Activated CD8-positive, alpha-beta memory T cell treated with anti-CD3 and anti-CD28 coated beads, Interleukin-2, amount 10 ng/mL, durations not matched to agents 7 days and 5 days (primary cell): Measurements from ENCODE around the gene C4orf50. TPM values are rescaled to one million over a fixed set of nuclear protein-coding genes. Genes with fewer than 3 reads are reported as not detected.

Experiments
- ATAC-seq: fragments of 150-1000 bp; cut with Tn5 transposase; one replicate; pipeline ENCODE4 v1.10.0; 2021; ENCODE audit warnings: moderate library complexity
- CTCF ChIA-PET: fragments of 350-600 bp; sonication (Branson Sonifier 250); formaldehyde crosslinking; loops from one replicate; lab custom pipeline; 2021; ENCODE audit warnings: antibody characterized with exemption; lab: Charles Lee
- DNase-seq: peaks from one replicate; pipeline ENCODE4 v3.0.0-alpha.2; 2020
- H3K27ac Mint-ChIP-seq: one replicate; pipeline ENCODE4 v1.8.0; 2021; ENCODE audit warnings: mild to moderate bottlenecking, mixed read lengths
- H3K27me3 Mint-ChIP-seq: one replicate; pipeline ENCODE4 v1.8.0; 2021; ENCODE audit warnings: mixed read lengths
- H3K36me3 Mint-ChIP-seq: one replicate; pipeline ENCODE4 v1.8.0; 2021; ENCODE audit warnings: mild to moderate bottlenecking, mixed read lengths
- H3K4me1 Mint-ChIP-seq: one replicate; pipeline ENCODE4 v1.8.0; 2021; ENCODE audit warnings: mixed read lengths
- H3K4me3 Mint-ChIP-seq: one replicate; pipeline ENCODE4 v1.8.0; 2021; ENCODE audit warnings: mild to moderate bottlenecking, moderate library complexity, mixed read lengths
- H3K9me3 Mint-ChIP-seq: one replicate; pipeline ENCODE4 v1.8.0; 2022; ENCODE audit warnings: low read depth, mixed read lengths
- total RNA-seq, 2 experiments: library from RNA; stranded (reverse); gene quantifications; one replicate each; pipeline ENCODE4 v1.2.3, GENCODE V29; 2021

The C4orf50 gene
- total RNA-seq, 2 experiments from 2014 or later = 0.82 to 1.1 TPM

GRCh38 chr4:5974321-5974720, 43.9 kb downstream of the C4orf50 start:
- no peaks in the 10 kb centered on the region for H3K4me1 Mint-ChIP-seq
- no peak for DNase-seq
- H3K36me3 Mint-ChIP-seq = no peaks in the 10 kb centered on the region
- peaks cover 16% of the 10 kb centered on the region for H3K27me3 Mint-ChIP-seq
- no peak overlapping the region for H3K4me3 Mint-ChIP-seq
- H3K27ac Mint-ChIP-seq = no peak overlapping the region
- CTCF ChIA-PET = no interaction called here
- H3K9me3 Mint-ChIP-seq = no peaks in the 10 kb centered on the region
- ATAC-seq = no peak

DNA sequence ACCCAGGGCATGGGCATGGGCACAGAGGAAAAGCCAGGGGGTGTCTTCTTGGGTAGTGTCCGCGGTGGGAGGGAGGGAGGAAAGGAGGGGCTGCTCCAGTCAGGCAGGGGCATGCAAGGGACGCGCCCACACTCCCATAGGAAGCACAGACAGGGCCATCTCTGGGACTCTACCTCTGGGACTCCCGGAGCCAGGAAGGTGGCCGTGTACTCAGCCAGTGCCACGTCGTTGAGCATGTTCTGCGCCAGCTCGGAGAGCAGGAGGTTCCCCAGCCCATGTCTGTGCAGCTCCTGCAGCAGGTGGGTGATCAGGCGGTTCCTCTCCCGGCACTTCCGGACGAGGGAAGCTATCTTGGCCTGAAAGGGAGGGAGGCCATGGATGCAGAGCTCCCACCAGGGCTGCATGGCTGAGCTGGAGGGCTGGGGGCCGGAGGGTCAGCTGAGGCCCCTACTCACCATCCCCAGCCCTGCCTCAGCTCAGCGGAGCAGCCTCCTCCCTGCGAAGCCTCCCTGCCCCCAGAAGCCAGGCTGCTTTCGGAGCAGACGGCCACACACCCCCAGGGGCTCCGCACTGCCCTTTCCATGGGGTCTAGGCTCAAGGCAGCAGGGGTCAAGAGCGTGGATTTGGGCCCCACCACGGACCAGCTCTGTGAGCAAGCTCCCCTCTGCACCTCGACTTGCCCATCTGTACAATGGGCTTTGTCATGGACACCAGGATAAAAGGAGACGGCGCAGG, 44.6 kb downstream of the C4orf50 start:
- Mint-ChIP-seq H3K4me1 (no peaks in the 10 kb centered on the region), H3K27ac (no peak overlapping the region), H3K9me3 (no peaks in the 10 kb centered on the region), H3K27me3 (peaks cover 9% of the 10 kb centered on the region), H3K4me3 (no peak overlapping the region), H3K36me3 (no peaks in the 10 kb centered on the region)
- DNase-seq (no peak), ATAC-seq (no peak)
- CTCF ChIA-PET = interaction anchor here (1.4 kb wide), 1 partner anchor 151 kb away, joined by 3 read pairs; no protein-coding TSS in a partner anchor

GRCh38 chr4:5973033-5973432, 45.2 kb downstream of the C4orf50 start:
- Mint-ChIP-seq H3K27ac (no peak overlapping the region), H3K9me3 (no peaks in the 10 kb centered on the region), H3K36me3 (no peaks in the 10 kb centered on the region), H3K27me3 (peaks cover 6% of the 10 kb centered on the region), H3K4me1 (no peaks in the 10 kb centered on the region), H3K4me3 (no peak overlapping the region)
- no peak for ATAC-seq
- CTCF ChIA-PET = interaction anchor here (1.4 kb wide), 1 partner anchor 151 kb away, joined by 3 read pairs; no protein-coding TSS in a partner anchor
- no peak for DNase-seq

- CTCF ChIA-PET = interaction anchor here (1.4 kb wide), 1 partner anchor 150 kb away, joined by 3 read pairs; no protein-coding TSS in a partner anchor
Measured at GRCh38 chr4:5972571-5972970, 45.7 kb downstream of the C4orf50 start.

DNA sequence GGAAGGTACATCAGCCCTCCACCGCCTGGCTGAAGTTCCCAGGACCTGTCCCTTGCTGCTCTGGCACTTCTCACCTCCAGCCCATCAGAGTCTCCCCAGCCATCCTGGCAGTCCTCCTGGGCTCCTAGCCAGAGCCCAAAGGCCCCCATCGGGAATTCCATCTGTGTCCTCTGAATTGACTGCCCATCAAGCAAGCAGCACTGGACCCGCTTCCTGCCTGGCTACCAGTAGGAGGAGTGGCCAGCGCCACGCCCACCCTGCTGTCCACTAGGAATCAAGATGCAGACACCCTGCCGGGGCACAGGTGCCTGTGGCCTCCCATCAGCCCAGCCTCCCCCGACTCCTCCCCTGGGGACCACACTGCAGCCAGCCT, 47.2 kb downstream of the C4orf50 start:
- no peak for DNase-seq
- Mint-ChIP-seq H3K4me1 (no peaks in the 10 kb centered on the region), H3K27me3 (no peaks in the 10 kb centered on the region), H3K27ac (no peak overlapping the region), H3K9me3 (no peaks in the 10 kb centered on the region), H3K36me3 (no peaks in the 10 kb centered on the region), H3K4me3 (no peak overlapping the region)
- no peak for ATAC-seq
- CTCF ChIA-PET = no interaction called here

More at GRCh38 chr4:5972571-5972970, 45.7 kb downstream of the C4orf50 start:
- Mint-ChIP-seq H3K27me3 (peaks cover under 1% of the 10 kb centered on the region), H3K27ac (no peak overlapping the region), H3K4me1 (no peaks in the 10 kb centered on the region), H3K9me3 (no peaks in the 10 kb centered on the region), H3K4me3 (no peak overlapping the region), H3K36me3 (no peaks in the 10 kb centered on the region)
- no peak for DNase-seq
- no peak for ATAC-seq

GRCh38 chr4:5970381-5971077, 47.7 kb downstream of the C4orf50 start:
- Mint-ChIP-seq H3K9me3 (no peaks in the 10 kb centered on the region), H3K4me3 (no peak overlapping the region), H3K4me1 (no peaks in the 10 kb centered on the region), H3K27ac (no peak overlapping the region), H3K27me3 (no peaks in the 10 kb centered on the region), H3K36me3 (no peaks in the 10 kb centered on the region)
- no peak for DNase-seq
- ATAC-seq = no peak
- CTCF ChIA-PET = no interaction called here

- ATAC-seq = no peak
- Mint-ChIP-seq H3K9me3 (no peaks in the 10 kb centered on the region), H3K36me3 (no peaks in the 10 kb centered on the region), H3K4me3 (no peak overlapping the region), H3K27me3 (peaks cover 1% of the 10 kb centered on the region), H3K4me1 (no peaks in the 10 kb centered on the region), H3K27ac (no peak overlapping the region)
- CTCF ChIA-PET = no interaction called here
- DNase-seq = no peak
Measured at GRCh38 chr4:5969777-5970176, 48.5 kb downstream of the C4orf50 start.

DNA sequence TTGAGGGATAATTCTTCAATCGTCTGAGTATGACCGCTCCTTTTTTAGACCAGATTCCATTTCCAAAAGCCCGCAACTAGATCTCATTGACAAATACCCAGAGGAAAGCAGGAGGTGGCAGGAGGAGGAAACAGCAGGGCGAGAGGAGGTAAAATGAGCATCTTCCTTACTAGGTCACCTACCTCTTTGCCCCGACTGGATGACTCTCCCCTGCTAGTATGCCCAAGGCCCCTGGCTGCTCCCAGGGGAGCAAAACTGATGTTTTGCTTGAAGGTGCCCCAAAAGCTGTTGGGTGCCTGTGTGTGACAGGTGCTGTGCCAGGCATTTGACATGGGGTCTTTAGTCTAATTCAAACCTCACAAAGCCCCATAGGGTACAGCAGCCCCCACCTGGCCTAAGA, 48.9 kb downstream of the C4orf50 start:
- no peaks in the 10 kb centered on the region for H3K36me3 Mint-ChIP-seq
- ATAC-seq (no peak), DNase-seq (no peak)
- H3K9me3 Mint-ChIP-seq = no peaks in the 10 kb centered on the region
- CTCF ChIA-PET = no interaction called here
- peaks cover 3% of the 10 kb centered on the region for H3K27me3 Mint-ChIP-seq
- no peaks in the 10 kb centered on the region for H3K4me1 Mint-ChIP-seq
- H3K4me3 Mint-ChIP-seq = no peak overlapping the region
- H3K27ac Mint-ChIP-seq = no peak overlapping the region

DNA sequence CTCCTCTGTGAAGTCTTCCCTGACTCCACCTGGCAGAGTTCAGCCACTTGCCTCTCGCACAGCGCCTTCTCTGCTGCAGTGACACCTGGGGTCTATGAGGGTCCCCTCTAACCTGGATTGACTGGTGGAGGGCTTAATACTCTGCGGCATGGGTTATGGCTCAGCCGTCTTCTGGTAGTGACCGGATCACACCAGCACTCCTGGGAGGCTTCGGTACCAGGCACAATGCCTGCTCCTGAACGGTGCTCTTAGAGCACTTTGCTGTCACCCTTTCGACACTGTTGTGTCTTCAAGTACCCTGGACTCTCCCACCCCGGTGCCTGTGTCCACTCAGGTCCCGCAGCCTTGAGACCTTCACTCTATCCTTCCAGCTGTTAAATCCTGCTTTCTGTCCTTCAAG, 50.0 kb downstream of the C4orf50 start:
- Mint-ChIP-seq H3K27me3 (peaks cover 10% of the 10 kb centered on the region), H3K9me3 (no peaks in the 10 kb centered on the region), H3K4me1 (no peaks in the 10 kb centered on the region), H3K36me3 (no peaks in the 10 kb centered on the region), H3K27ac (no peak overlapping the region), H3K4me3 (no peak overlapping the region)
- no peak for ATAC-seq
- CTCF ChIA-PET = no interaction called here
- DNase-seq = no peak

- DNase-seq = no peak
- Mint-ChIP-seq H3K4me1 (no peaks in the 10 kb centered on the region), H3K36me3 (no peaks in the 10 kb centered on the region), H3K4me3 (no peak overlapping the region), H3K27me3 (peaks cover 10% of the 10 kb centered on the region), H3K27ac (no peak overlapping the region), H3K9me3 (no peaks in the 10 kb centered on the region)
- CTCF ChIA-PET = no interaction called here
- no peak for ATAC-seq
Measured at GRCh38 chr4:5967783-5968182, 50.4 kb downstream of the C4orf50 start.

DNA sequence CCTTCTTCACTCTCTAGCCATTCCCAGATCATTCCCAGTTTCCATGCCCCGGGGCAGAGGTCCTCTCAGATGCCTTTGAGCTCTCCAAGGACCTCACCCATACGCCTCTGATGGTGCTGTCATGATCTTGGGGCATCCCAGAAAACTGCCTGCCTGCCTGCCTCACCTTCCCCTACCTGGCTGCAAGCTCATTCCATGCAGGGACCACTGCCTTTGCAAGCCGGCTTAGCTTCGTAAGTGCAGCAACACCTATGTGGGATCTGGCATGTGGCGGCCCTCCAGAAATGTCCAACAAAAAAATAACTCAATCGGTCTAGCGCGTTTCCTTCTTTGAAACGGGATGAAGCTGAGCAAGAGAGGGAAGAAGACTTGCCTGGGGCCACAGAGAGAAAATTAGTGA, 53.0 kb downstream of the C4orf50 start:
- CTCF ChIA-PET = no interaction called here
- H3K27me3 Mint-ChIP-seq = peaks cover 10% of the 10 kb centered on the region

DNA sequence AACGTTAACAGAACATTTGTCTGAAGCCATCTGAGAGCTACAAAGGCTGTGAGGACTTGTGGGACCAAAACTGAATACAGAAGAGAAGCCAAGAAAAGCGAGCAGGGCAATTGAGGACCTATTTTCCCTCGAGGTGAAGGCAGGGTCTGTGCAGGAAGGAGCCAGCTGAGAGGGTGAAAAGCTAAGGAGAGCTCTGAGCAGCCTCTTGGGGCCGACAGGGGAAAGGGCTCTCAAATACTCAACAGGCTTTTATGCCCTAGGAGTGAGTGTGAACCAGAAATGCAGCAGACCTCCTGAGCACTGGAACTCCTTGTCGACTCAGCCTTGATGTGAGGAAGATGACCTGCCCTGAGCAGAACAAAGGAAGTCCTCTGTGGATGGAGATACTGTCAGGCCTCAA, 54.2 kb downstream of the C4orf50 start:
- no peaks in the 10 kb centered on the region for H3K4me1 Mint-ChIP-seq
- H3K27ac Mint-ChIP-seq = no peak overlapping the region
- H3K27me3 Mint-ChIP-seq = peaks cover 10% of the 10 kb centered on the region
- H3K4me3 Mint-ChIP-seq = no peak overlapping the region
- DNase-seq = no peak
- CTCF ChIA-PET = interaction anchor here (1.6 kb wide), 1 partner anchor 34 kb away, joined by 6 read pairs; no protein-coding TSS in a partner anchor
- no peak for ATAC-seq
- H3K9me3 Mint-ChIP-seq = no peaks in the 10 kb centered on the region
- no peaks in the 10 kb centered on the region for H3K36me3 Mint-ChIP-seq

More for the DNA sequence above, 53.0 kb downstream of the C4orf50 start:
- no peak overlapping the region for H3K4me3 Mint-ChIP-seq
- H3K36me3 Mint-ChIP-seq = no peaks in the 10 kb centered on the region
- H3K9me3 Mint-ChIP-seq = no peaks in the 10 kb centered on the region
- ATAC-seq (no peak), DNase-seq (no peak)
- H3K4me1 Mint-ChIP-seq = no peaks in the 10 kb centered on the region
- no peak overlapping the region for H3K27ac Mint-ChIP-seq

GRCh38 chr4:5963611-5964010, 54.6 kb downstream of the C4orf50 start:
- no peak overlapping the region for H3K4me3 Mint-ChIP-seq
- H3K4me1 Mint-ChIP-seq = no peaks in the 10 kb centered on the region
- peaks cover 10% of the 10 kb centered on the region for H3K27me3 Mint-ChIP-seq
- no peak for ATAC-seq
- no peak overlapping the region for H3K27ac Mint-ChIP-seq
- DNase-seq = no peak
- no peaks in the 10 kb centered on the region for H3K36me3 Mint-ChIP-seq
- CTCF ChIA-PET = interaction anchor here (0.6 to 1.6 kb wide), 2 partner anchors 34 to 35 kb away, joined by 3 to 6 read pairs; no protein-coding TSS in a partner anchor
- H3K9me3 Mint-ChIP-seq = no peaks in the 10 kb centered on the region

DNA sequence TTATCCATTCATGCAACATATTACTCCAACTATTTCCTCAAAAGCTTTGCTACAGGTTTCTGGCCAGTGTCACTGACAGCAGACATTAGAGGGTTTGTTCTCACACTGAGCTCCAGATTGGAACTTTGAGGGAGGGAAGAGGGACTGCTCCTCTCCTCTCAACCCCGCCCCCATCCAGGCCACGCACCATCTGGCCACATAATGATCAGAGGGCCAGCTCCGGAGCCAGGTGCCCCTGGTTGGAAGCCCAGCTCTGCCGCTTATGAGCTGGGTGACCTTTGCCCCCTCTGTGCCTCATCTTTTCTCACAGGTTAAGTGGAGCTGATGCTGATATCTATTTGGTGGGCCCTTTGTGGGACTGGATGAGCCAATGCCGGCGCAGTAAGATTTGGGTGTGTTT, 55.8 kb downstream of the C4orf50 start:
- H3K9me3 Mint-ChIP-seq = no peaks in the 10 kb centered on the region
- CTCF ChIA-PET = interaction anchor here (1.6 kb wide), 1 partner anchor 36 kb away, joined by 6 read pairs; no protein-coding TSS in a partner anchor
- H3K4me3 Mint-ChIP-seq = no peak overlapping the region
- no peaks in the 10 kb centered on the region for H3K4me1 Mint-ChIP-seq
- no peaks in the 10 kb centered on the region for H3K36me3 Mint-ChIP-seq
- no peak for ATAC-seq
- no peak overlapping the region for H3K27ac Mint-ChIP-seq
- no peak for DNase-seq
- peaks cover 10% of the 10 kb centered on the region for H3K27me3 Mint-ChIP-seq
